ENCODE data around the gene NPEPL1.

GRCh38 chr20:58677079-58677604 lies 15.5 kb upstream of the NPEPL1 start:
- no peak for TF ChIP-seq CTCF (IDR thresholded peaks at IDR 0.05; ENCODE audit: low read length)
- TF ChIP-seq EZH2 (IDR thresholded peaks at IDR 0.05; ENCODE audit: borderline replicate concordance, low read length) = no peak

Data from OCI-LY1 (cell line).